ENCODE results near the gene H2BW1.
"Not testable (repeated sequence)": the region's sequence is repeated elsewhere in the genome, so short reads cannot be mapped to it uniquely, and the experiment has no call there.

The H2BW1 gene

GRCh38 chrX:104013606-104014005, at the start of gene H2BW1:
TSS of gene H2BW1 (minus strand) at chrX:104013708. CDS start at chrX:104013576, 132 bp downstream.
- FAIRE-seq (no peak), DNase-seq (ENCODE audit: insufficient read length, low spot score) (no peak)

- not testable (repeated sequence) for FAIRE-seq; DNase-seq (ENCODE audit: insufficient read length, low spot score)
Observed at GRCh38 chrX:104062636-104063035, 49.1 kb upstream of the H2BW1 start.

- FAIRE-seq; DNase-seq (ENCODE audit: insufficient read length, low spot score): not testable (repeated sequence)
Observed at GRCh38 chrX:104054956-104055355, 41.4 kb upstream of the H2BW1 start.

GRCh38 chrX:104047171-104047570, 33.7 kb upstream of the H2BW1 start:
- DNase-seq (ENCODE audit: insufficient read length, low spot score) (no peak), FAIRE-seq (no peak)

- FAIRE-seq: no peak
Observed at GRCh38 chrX:104045642-104046041, 32.1 kb upstream of the H2BW1 start.

GRCh38 chrX:104041003-104041402, 27.5 kb upstream of the H2BW1 start:
- DNase-seq (ENCODE audit: insufficient read length, low spot score) (no peak), FAIRE-seq (no peak)

More at GRCh38 chrX:104045642-104046041, 32.1 kb upstream of the H2BW1 start:
- no peak for DNase-seq (ENCODE audit: insufficient read length, low spot score)

GRCh38 chrX:104039689-104040505, 26.4 kb upstream of the H2BW1 start, which contains the start of gene H2BW2:
TSS of gene H2BW2 (plus strand) at chrX:104039956. CDS start at chrX:104039995, 39 bp downstream.
- DNase-seq (ENCODE audit: insufficient read length, low spot score): no peak
- FAIRE-seq: no peak

GRCh38 chrX:104018126-104018525, 4.6 kb upstream of the H2BW1 start:
- FAIRE-seq: no peak

GRCh38 chrX:104015576-104015975, 2.1 kb upstream of the H2BW1 start:
- DNase-seq (ENCODE audit: insufficient read length, low spot score); FAIRE-seq: not testable (repeated sequence)

More at GRCh38 chrX:104018126-104018525, 4.6 kb upstream of the H2BW1 start:
- DNase-seq (ENCODE audit: insufficient read length, low spot score): no peak

GRCh38 chrX:104013158-104013557, 350 bp downstream of the H2BW1 start:
- DNase-seq (ENCODE audit: insufficient read length, low spot score): no peak
- FAIRE-seq: no peak

- FAIRE-seq (no peak), DNase-seq (ENCODE audit: insufficient read length, low spot score) (no peak)
Observed at GRCh38 chrX:104008831-104009230, 4.7 kb downstream of the H2BW1 start.

GRCh38 chrX:103999234-103999633, 14.3 kb downstream of the H2BW1 start:
- FAIRE-seq (no peak), DNase-seq (ENCODE audit: insufficient read length, low spot score) (no peak)

- not testable (repeated sequence) for FAIRE-seq; DNase-seq (ENCODE audit: insufficient read length, low spot score)
Observed at GRCh38 chrX:103983508-103983907, 30.0 kb downstream of the H2BW1 start.

- not testable (repeated sequence) for FAIRE-seq
Observed at GRCh38 chrX:103962411-103963278, 50.9 kb downstream of the H2BW1 start, which contains the start of gene TMSB15B. TSS of gene TMSB15B (plus strand) at chrX:103962627.

More at GRCh38 chrX:103962411-103963278, 50.9 kb downstream of the H2BW1 start, which contains the start of gene TMSB15B:
- DNase-seq (ENCODE audit: insufficient read length, low spot score): not testable (repeated sequence)

Data from HTR-8/SVneo (cell line).